ENCODE measurements around the gene SH3RF3.
"Not testable (repeated sequence)": the region's sequence is repeated elsewhere in the genome, so short reads cannot be mapped to it uniquely, and the experiment has no call there.

Gene SH3RF3

GRCh38 chr2:109128616-109129355, at the start of gene SH3RF3:
SH3RF3 (plus strand) TSS chr2:109129205.
- peak; percentile 15 to 37 for DNase-seq

- no peak for DNase-seq
Measured at GRCh38 chr2:109079590-109079989, 49.4 kb upstream of the SH3RF3 start.

DNA sequence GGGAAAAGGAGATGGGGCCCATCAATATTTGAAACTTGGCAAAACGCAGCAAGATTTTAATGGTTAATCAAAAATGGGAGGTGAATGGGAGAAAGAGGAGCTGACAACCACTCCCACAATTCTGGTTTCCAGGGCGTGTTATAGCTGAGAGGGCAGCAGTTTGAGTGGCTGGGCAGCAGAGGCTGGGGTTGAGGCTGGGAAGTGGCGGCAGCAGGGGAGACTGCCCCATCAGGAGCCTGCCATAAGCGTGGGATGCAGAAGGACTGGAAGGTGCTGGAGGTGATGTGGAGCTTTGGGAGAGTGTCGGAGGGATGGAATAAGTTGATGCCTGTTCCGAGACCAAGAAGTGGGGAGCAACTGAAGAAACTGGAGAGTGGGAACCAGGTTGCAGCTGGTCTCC, 48.9 kb upstream of the SH3RF3 start:
- DNase-seq, result no peak

DNA sequence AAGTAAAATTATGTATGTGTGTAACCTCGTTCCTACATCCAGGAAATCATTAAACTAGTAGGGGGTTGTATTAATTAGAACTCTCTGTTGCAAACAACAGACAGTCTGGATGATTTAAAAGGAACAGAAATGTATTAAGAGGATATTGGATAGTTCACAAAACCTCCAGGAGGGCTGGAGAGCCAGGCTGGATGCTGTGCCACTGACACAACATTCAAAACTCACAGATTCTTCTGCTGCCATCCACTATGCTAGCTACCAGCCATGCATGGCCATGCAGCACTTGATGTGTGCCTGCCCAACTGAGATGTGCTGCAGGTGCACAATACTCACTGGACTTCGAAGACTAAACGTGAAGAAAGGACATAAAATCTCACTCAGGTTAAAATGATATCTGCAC, 48.2 kb upstream of the SH3RF3 start:
- DNase-seq, result no peak

GRCh38 chr2:109081374-109081773, 47.6 kb upstream of the SH3RF3 start:
- DNase-seq, result no peak

GRCh38 chr2:109083771-109084170, 45.2 kb upstream of the SH3RF3 start:
- DNase-seq, result no peak

- DNase-seq, result no peak
Measured at GRCh38 chr2:109084341-109084740, 44.7 kb upstream of the SH3RF3 start.

- DNase-seq, result no peak
Measured at GRCh38 chr2:109085912-109086742, 42.9 kb upstream of the SH3RF3 start.

DNA sequence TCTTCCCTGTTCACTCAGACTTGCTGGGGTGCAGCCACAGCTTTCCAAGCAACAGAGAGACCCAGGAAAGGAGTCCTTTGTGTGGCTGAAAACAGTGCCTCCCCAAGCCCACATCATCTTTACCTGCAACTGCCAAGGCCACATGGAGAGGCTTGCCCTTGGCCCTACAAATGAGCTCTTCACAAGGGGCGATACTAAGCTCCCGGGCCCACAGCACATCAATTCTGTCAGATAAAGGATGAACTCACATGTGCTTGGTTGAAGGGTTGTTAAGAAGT, 42.3 kb upstream of the SH3RF3 start:
- no peak for DNase-seq

- no peak for DNase-seq
Measured at GRCh38 chr2:109087055-109087663, 41.8 kb upstream of the SH3RF3 start.

- DNase-seq, result no peak
Measured at GRCh38 chr2:109089602-109090300, 39.3 kb upstream of the SH3RF3 start.

DNA sequence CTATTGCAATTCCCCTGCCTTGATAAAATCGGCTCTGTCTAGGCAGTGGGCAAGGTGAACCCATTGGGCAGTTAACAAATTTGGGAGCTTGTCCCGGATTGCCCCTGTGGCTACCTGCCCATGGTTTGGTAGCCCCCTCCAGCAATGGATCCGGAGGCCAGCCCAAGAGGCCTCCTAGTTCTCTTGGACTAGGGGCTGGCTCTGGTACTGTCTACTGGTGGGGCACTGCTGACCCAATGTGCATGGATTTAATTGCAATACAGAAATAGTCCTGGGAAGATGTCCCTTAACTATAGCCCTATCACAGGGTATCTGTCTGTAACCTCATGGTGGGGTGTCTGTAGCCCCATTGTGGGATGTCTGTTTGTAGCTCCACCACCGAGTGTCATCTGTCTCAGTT, 37.5 kb upstream of the SH3RF3 start:
- no peak for DNase-seq

- no peak for DNase-seq
Measured at GRCh38 chr2:109094144-109094543, 34.9 kb upstream of the SH3RF3 start.

DNA sequence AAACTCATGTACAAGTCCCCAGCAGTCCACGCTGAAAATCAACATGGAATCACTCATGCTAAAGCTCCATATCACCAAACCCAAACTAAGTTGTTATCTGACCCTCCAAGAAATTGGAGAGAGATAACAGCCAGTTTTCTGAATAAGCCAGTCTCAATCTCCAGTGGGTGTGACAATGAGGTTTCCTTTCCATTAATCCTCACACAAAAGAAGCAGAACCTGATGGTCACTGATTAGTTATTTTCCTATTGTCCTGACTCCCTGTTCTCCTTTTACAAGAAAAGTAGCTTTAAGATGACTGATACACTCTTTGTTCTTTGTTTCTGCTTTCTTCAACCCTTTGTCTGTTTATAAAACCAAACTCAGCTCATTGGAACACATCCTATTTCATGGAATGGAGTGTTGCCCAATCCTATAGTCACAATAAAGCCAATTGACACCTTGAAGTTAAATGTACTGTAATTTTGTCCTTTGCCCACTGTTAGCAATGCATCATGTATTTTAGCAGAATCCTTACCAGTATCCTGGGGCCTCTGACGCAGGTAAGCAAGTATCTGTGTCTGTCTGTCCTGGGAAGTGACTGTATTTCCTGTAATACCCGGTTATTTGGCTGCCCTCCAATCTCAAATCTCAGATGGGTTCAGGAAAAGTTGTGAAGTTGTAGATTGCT, 30.6 kb upstream of the SH3RF3 start:
- no peak for DNase-seq

GRCh38 chr2:109098921-109099273, 30.1 kb upstream of the SH3RF3 start:
- no peak for DNase-seq

GRCh38 chr2:109102588-109103233, 26.3 kb upstream of the SH3RF3 start:
- DNase-seq, result peak in 1 of 2 experiments; percentile 12

DNA sequence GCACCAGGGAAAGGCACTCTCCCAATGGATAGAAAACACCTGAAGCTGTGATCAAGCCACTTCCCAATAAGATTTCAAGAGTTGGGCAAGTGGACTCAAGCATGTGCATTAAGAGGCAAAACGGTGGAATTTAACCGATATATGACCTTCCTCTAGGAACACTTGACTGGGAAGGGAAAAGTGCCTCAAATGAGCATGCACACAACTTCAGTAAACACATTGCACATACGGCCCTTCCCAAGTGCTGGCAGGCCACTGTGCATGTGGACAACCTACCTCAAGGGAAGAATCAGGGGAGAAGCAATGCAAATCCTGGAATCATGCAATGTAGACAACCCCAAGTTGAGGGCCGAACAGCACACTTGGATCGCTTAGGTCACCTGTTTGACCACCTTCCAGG, 23.9 kb upstream of the SH3RF3 start:
- DNase-seq, result no peak

GRCh38 chr2:109108740-109109139, 20.3 kb upstream of the SH3RF3 start:
- DNase-seq, result no peak

- no peak for DNase-seq
Measured at GRCh38 chr2:109109342-109109741, 19.7 kb upstream of the SH3RF3 start.

DNA sequence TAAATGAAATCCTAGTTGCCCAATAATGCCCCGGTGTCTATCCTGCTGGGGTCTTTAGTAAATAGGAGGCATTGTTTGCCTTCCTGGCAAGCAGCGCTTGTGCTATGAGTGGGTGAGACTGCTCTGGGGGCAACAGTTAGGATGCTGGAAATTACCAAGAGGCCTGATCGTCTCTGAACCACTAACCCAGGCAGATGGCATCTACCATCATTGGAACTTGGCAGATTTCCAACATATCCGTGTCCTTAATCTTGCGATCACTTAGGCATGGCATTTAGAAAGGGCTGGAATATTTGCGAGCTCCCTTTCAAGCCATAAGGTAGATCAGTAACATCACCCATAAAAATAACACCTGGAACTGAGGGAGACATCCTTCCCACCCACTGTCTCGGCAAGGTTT, 18.8 kb upstream of the SH3RF3 start:
- peak; percentile 55 to 92 for DNase-seq

- not testable (repeated sequence) for DNase-seq
Measured at GRCh38 chr2:109117181-109117580, 11.8 kb upstream of the SH3RF3 start.

- no peak for DNase-seq
Measured at GRCh38 chr2:109117780-109118179, 11.2 kb upstream of the SH3RF3 start.

Measured in NCI-H524 (cell line).